Measurements from ENCODE around the gene LRWD1. TPM values are rescaled to one million over a fixed set of nuclear protein-coding genes. Genes with fewer than 3 reads are reported as not detected.

Gene LRWD1
- total RNA-seq, 1 experiment from 2014 or later: 39.5 TPM

GRCh38 chr7:102468478-102469350, 3.9 kb downstream of the LRWD1 start:
- no peaks in the 10 kb centered on the region for H3K27me3 ChIP-seq (ENCODE audit: insufficient read depth, low read length)
- H3K4me3 ChIP-seq (replicated peaks in 1 of 2; ENCODE audit: low read depth in 1 of 2, low read length in 2 of 2): no peak overlapping the region
- no peak overlapping the region for H3K27ac ChIP-seq (ENCODE audit: low read depth, low read length)
- H3K79me2 ChIP-seq (ENCODE audit: insufficient read depth, low read length): peaks cover 17% of the 10 kb centered on the region
- no peak for DNase-seq (ENCODE audit: low read depth, low spot score)
- intact Hi-C loops (cut with micrococcal nuclease): no loop called here
- TF ChIP-seq EGR1 (IDR thresholded peaks at IDR 0.05; ENCODE audit: low read depth) (no peak), EZH2 (IDR thresholded peaks at IDR 0.05) (no peak), POLR2AphosphoS5 (IDR thresholded peaks at IDR 0.05; ENCODE audit: low read depth, low read length) (no peak), CBX3 (IDR thresholded peaks at IDR 0.05; ENCODE audit: low read depth) (no peak), SRF (IDR thresholded peaks at IDR 0.05; ENCODE audit: low read depth) (no peak), CEBPB (IDR thresholded peaks at IDR 0.05; ENCODE audit: low read depth) (no peak), ELF1 (IDR thresholded peaks at IDR 0.05; ENCODE audit: borderline replicate concordance, low read depth) (no peak), POLR2A (IDR thresholded peaks at IDR 0.05; ENCODE audit: borderline replicate concordance, extremely low read depth, insufficient read depth, insufficient read length) (no peak), YY1 (IDR thresholded peaks at IDR 0.05; ENCODE audit: extremely low read depth, insufficient replicate concordance, low read depth, low read length) (no peak), EZH2phosphoT487 (IDR thresholded peaks at IDR 0.05; ENCODE audit: borderline replicate concordance) (no peak), JUND (IDR thresholded peaks at IDR 0.05) (no peak)
- no TSS peak for BruUV-seq (replicated peaks)
- no peaks in the 10 kb centered on the region for H3K9me3 ChIP-seq (ENCODE audit: control insufficient read depth in 1 of 2, insufficient read depth in 1 of 2, low read depth in 1 of 2, low read length in 2 of 2)
- ChIA-PET POLR2A (no interaction called here), RAD21 (ENCODE audit: low non-redundant PET in 1 of 2, low total read pairs in 2 of 2, uncharacterized antibody in 2 of 2, unreplicated experiment in 2 of 2) (no interaction called here), CTCF (no interaction called here)
- no peak for ATAC-seq
- H3K9me2 ChIP-seq (ENCODE audit: insufficient read depth): no peaks in the 10 kb centered on the region
- no peak overlapping the region for H3K4me2 ChIP-seq (ENCODE audit: low read length)
- no peaks in the 10 kb centered on the region; a peak in 2 of 4 replicates for H3K36me3 ChIP-seq (ENCODE audit: control insufficient read depth in 1 of 2, insufficient read depth in 2 of 2, low read length in 2 of 2)
- H2AFZ ChIP-seq (ENCODE audit: low read depth, low read length, poor library complexity, severe bottlenecking): no peak overlapping the region
- H4K20me1 ChIP-seq (ENCODE audit: insufficient read depth): no peaks in the 10 kb centered on the region
- peaks cover 2 to 13% of the 10 kb centered on the region in 2 experiments; a peak in 2 of 4 replicates for H3K4me1 ChIP-seq (ENCODE audit: control insufficient read depth in 1 of 2, insufficient read depth in 2 of 2, low read length in 2 of 2)
- no peak overlapping the region for H3K9ac ChIP-seq (ENCODE audit: low read length)

Measured in HCT116 (cell line).